GM18498 (cell line): ENCODE results near the gene RBM20.

ENCODE experiments used
- ATAC-seq: cut with Tn5 transposase; IDR thresholded peaks from one replicate; pipeline ENCODE4 v1.9.1; 2021; ENCODE audit warnings: mild to moderate bottlenecking, moderate library complexity; ENCODE audit not compliant: unreplicated experiment

RBM20 gene

GRCh38 chr10:110804376-110804775 is 160.2 kb downstream of the RBM20 start:
- no peak for ATAC-seq

GRCh38 chr10:110805292-110805691 is 161.2 kb downstream of the RBM20 start:
- ATAC-seq: no peak

GRCh38 chr10:110806335-110806734 is 162.2 kb downstream of the RBM20 start:
- no peak for ATAC-seq

GRCh38 chr10:110808123-110808522 is 164.0 kb downstream of the RBM20 start:
- ATAC-seq: no peak

GRCh38 chr10:110808615-110809014 is 164.5 kb downstream of the RBM20 start:
- no peak for ATAC-seq

GRCh38 chr10:110810625-110811024 is 166.5 kb downstream of the RBM20 start:
- no peak for ATAC-seq

- no peak for ATAC-seq
These were observed 167.8 kb downstream of the RBM20 start for GRCh38 chr10:110811791-110812581.

- ATAC-seq: no peak
These were observed 168.4 kb downstream of the RBM20 start for GRCh38 chr10:110812583-110812982.

- no peak for ATAC-seq
These were observed 169.8 kb downstream of the RBM20 start for GRCh38 chr10:110813743-110814472.

GRCh38 chr10:110815354-110816004 is 171.3 kb downstream of the RBM20 start:
- peak; percentile 71 for ATAC-seq

GRCh38 chr10:110817614-110818013 is 173.5 kb downstream of the RBM20 start:
- ATAC-seq: no peak

- no peak for ATAC-seq
These were observed 174.4 kb downstream of the RBM20 start for GRCh38 chr10:110818311-110819256.

- ATAC-seq: no peak
These were observed 176.2 kb downstream of the RBM20 start for GRCh38 chr10:110820321-110820814.

- ATAC-seq: no peak
These were observed 177.4 kb downstream of the RBM20 start for GRCh38 chr10:110821508-110821907.

GRCh38 chr10:110822035-110822711 is 178.0 kb downstream of the RBM20 start:
- no peak for ATAC-seq

GRCh38 chr10:110822712-110823311 is 178.7 kb downstream of the RBM20 start:
- ATAC-seq: no peak

GRCh38 chr10:110824152-110824441 is 180.0 kb downstream of the RBM20 start:
- ATAC-seq: no peak

- ATAC-seq: no peak
These were observed 180.5 kb downstream of the RBM20 start for GRCh38 chr10:110824660-110825059.

GRCh38 chr10:110825508-110825907 is 181.4 kb downstream of the RBM20 start:
- no peak for ATAC-seq

GRCh38 chr10:110827410-110827809 is 183.3 kb downstream of the RBM20 start:
- no peak for ATAC-seq
